CMK (cell line): ENCODE results near the gene GZMM.

Experiments
- DNase-seq: peaks from one replicate; pipeline ENCODE4 v3.0.0-alpha.2; 2010; ENCODE audit warnings: low read depth

The GZMM gene

DNA sequence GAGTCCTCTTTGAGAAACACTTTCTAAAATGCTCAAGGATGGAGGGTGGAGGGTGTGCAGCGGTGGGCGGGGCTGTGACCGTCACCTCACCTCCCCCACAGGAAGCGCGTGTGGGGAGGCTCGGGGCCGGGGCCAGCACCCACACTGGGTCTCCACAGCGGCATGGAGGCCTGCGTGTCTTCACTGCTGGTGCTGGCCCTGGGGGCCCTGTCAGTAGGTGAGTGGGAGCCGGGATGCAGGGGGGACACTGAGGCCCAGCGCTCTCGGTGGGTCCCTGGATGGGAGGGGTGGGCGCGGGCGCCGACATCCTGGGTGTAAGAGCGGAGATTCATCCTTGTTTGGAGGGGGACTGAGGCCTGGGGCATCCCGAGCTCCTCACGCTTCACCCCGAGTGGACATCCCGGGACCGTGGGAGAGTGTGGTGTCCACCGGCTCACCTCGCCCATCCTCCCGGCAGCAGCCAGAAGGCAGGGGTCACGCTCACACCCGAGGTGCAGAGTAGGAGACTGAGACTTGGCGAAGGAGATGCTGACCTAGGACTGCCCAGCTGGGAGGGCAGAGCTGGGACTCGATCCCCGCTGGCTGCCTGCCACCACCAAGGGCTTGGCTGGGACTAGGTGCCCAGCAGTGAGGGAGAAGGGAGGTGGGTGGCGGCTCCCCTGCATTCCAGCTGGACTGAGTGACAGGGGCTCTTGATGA lies at the start of gene GZMM:
Gene GZMM, plus strand, starts transcription at position 144 of the 699 bp plus-strand sequence. Its CDS starts 19 bp downstream, at position 163.
- no peak for DNase-seq

DNA sequence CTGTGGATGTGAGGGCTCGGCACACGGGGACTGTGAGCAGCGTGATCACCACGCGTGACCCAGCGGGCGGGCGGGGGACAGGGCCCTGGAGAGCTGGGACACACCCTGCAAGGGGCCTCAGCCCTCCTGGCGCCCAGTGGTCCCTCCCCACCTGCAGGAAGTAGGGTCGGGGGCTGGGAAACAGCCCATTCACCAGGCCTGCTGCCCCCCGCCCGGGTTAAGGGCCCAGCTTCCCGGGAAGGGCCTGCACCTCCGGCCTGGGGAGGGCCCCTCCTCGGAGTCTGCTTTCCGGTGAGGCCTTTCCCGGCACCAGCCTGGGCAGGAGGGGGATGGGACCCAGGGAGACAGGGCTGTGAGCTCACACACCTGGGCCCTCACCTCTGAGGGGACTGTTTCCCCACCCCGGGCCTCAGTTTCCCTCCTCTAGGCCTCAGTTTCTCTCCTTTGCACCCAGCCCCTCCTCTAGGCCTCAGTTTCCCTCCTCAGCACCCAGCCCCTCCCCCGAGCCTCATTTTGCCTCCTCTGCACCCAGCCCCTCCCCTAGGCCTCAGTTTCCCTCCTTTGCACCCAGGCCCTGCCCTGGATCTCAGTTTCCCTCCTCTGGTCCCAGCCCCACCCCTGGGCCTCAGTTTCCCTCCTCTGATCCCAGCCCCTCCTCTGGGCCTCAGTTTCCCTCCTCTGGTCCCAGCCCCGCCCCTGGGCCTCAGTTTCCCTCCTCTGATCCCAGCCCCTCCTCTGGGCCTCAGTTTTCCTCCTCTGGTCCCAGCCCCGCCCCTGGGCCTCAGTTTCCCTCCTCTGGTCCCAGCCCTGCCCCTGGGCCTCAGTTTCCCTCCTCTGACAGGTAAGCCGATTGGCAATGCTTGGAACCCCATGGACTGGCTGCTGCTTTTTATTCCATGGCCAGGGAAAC lies 49.4 kb upstream of the GZMM start:
- DNase-seq: no peak

DNA sequence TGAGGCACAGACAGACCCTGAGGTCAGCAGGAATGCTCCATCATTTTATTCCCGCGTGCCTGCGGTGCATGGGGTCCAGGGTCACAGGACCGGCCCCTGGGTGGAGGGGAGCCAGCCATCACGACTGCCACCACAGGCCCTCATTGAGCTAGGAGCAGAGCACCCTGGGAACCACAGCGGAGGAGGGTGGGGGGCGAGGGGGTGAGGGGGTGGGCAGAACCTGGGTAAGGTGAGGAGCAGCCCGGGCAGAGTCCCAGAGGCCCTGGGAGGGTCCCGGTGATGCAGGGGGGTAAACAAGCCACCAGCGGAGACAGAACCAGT lies 48.8 kb upstream of the GZMM start:
- no peak for DNase-seq

DNA sequence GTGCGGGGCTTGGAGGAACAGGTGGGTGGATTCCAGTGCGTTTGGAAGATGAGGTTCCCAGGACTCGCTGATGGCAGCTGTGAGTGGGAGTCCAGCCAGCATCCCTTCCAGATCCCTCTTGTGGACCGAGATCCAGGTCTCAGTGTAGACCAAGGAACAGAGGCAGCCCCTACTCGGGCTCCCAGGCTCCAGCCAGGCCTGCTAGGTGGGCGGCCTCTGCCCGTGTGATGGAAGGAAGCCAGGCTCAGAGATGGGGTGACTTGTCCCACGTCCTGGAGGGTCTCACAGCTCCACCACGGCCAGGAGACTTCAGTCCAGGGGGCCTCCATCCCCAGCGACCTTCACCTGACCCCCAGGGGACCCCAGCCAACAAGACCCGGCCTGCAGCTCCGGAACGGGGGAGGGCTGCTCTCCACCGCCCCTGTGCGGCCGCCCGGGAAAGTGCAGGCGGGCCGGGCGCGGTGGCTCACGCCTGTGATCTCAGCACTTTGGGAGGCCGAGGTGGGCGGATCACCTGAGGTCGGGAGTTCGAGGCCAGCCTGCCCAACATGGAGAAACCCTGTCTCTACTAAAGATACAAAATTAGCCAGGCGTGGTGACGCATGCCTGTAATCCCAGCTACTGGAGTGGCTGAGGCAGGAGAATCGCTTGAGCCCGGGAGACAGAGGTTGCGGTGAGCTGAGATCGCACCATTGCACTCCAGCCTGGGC lies 48.3 kb upstream of the GZMM start:
- no peak for DNase-seq

DNA sequence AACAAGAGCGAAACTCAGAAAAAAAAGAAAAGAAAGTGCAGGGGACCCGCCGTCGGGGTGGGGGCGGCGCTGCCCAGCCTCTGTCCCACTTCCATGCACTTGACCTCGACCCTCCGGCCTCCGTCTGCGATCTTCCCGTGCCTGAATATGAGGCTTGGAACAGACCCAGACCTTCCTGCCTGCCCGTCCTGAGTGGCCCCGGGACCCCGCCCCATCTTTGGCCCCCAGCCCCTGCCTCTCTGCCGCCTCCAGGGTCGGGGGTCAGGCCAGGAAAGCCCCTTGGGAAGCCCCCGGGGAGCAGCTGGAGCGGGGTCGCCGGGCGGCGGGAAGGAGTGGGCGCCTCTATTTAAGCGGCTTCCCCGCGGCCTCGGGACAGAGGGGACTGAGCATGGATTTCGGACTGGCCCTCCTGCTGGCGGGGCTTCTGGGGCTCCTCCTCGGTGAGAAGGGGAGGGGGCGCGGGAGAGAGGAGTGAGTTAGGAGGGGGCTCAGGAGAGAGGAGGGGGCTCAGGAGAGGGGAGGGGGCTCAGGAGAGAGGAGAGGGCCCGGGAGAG lies 47.7 kb upstream of the GZMM start, which contains the start of gene MADCAM1:
Gene MADCAM1, plus strand, starts transcription at position 375 of the 554 bp plus-strand sequence. Its CDS starts 14 bp downstream, at position 389.
- DNase-seq: no peak

DNA sequence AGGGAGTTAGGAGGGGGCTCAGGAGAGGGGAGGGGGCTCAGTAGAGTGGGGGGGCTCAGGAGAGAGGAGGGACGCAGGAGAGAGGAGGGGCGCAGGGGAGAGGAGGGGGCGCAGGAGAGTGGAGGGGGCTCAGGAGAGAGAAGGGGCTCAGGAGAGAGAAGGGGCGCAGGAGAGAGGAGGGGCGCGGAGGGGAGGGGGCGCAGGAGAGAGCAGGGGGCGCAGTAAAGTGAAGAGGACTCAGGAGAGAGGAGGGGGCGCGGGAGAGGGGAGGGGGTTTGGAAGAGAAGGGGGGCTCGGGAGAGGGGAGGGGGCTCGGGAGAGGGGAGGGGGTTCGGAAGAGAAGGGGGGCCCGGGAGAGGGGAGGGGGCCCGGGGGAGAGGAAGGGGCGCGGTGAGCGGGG lies 46.9 kb upstream of the GZMM start:
- no peak for DNase-seq

DNA sequence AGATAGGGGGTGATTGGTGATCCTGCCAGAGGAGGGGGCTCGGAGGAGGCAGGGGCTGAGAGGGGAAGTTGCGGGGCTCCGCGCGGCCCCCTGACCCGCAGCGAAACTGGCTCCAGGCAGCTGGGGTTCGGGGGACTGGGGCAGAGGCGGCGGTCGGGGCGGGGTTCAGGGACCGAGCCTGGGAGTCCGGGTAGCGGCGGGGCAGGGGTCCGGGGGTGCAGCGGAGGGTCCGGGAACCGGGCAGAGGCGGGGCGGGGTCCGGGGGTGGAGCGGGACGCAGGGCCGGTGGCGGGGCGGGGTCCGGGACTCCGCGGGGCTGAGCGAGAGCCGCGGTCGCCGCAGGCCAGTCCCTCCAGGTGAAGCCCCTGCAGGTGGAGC lies 46.4 kb upstream of the GZMM start:
- DNase-seq: no peak

DNA sequence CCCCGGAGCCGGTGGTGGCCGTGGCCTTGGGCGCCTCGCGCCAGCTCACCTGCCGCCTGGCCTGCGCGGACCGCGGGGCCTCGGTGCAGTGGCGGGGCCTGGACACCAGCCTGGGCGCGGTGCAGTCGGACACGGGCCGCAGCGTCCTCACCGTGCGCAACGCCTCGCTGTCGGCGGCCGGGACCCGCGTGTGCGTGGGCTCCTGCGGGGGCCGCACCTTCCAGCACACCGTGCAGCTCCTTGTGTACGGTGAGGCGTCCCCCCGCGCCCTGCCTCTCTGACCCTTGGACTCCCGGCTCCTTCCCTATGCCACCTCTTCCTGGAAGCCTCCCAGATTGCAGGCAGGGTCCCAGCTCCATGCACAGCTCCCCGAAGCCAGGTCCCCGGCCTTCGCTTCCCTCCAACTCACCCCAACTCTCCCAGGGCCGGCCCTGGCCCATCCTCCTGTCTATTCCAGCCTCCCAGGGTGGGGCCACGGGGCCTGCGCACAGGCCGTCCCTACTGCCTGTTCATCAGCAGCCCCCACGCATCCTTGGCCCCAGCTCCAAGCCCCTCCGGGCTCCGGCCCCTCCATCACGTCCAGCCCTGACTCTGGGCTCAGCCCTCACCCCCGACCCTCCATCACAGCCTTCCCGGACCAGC lies 45.9 kb upstream of the GZMM start:
- no peak for DNase-seq

DNA sequence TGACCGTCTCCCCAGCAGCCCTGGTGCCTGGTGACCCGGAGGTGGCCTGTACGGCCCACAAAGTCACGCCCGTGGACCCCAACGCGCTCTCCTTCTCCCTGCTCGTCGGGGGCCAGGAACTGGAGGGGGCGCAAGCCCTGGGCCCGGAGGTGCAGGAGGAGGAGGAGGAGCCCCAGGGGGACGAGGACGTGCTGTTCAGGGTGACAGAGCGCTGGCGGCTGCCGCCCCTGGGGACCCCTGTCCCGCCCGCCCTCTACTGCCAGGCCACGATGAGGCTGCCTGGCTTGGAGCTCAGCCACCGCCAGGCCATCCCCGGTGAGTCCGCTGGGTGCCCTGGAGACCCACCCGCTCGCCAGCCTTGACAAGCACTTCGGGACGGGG lies 45.4 kb upstream of the GZMM start:
- DNase-seq: no peak

DNA sequence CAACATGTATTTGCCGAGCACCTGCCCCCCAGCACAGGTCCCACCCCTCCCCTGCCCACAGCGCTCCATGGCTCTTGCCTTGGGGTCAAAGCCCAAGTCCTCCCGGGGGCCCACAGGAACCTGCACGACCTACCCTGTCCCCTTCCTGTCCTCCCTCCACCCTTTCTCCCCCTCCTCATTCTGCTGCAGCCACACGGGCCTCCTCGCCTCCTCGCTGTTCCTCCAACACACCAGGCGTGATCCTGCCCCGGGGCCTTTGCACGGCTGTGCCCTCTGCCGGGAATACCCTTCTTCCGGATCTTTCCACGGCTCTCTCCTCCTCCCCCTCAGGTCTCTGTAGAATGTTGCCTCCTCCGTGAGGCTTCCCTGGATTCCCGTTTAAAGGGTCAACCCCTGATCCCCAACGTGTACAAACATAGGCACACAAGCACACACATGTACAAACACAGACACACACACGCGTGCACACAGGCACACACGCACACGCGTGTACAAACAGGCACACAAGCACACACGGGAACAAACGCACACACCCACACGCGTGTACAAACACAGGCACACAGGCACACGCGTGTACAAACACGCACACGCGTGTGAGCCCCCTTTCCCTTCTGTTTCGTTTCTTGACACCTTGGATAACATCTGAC lies 44.8 kb upstream of the GZMM start:
- DNase-seq: no peak

DNA sequence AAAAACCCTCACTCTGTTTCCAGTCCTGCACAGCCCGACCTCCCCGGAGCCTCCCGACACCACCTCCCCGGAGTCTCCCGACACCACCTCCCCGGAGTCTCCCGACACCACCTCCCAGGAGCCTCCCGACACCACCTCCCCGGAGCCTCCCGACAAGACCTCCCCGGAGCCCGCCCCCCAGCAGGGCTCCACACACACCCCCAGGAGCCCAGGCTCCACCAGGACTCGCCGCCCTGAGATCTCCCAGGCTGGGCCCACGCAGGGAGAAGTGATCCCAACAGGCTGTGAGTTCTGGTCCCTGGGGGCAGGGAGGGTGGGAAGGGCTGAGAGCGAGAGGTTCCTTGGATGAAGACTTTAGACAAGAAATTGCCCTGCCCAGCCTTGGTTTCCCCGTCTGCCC lies 42.2 kb upstream of the GZMM start:
- DNase-seq: no peak

DNA sequence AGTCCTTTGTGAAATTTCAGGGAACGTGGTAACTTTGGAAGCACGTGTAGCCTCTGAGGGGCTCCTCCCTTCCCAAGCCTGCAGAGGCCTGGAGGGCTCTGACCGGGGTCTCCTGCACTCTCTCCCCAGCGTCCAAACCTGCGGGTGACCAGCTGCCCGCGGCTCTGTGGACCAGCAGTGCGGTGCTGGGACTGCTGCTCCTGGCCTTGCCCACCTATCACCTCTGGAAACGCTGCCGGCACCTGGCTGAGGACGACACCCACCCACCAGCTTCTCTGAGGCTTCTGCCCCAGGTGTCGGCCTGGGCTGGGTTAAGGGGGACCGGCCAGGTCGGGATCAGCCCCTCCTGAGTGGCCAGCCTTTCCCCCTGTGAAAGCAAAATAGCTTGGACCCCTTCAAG lies 39.2 kb upstream of the GZMM start:
- no peak for DNase-seq

DNA sequence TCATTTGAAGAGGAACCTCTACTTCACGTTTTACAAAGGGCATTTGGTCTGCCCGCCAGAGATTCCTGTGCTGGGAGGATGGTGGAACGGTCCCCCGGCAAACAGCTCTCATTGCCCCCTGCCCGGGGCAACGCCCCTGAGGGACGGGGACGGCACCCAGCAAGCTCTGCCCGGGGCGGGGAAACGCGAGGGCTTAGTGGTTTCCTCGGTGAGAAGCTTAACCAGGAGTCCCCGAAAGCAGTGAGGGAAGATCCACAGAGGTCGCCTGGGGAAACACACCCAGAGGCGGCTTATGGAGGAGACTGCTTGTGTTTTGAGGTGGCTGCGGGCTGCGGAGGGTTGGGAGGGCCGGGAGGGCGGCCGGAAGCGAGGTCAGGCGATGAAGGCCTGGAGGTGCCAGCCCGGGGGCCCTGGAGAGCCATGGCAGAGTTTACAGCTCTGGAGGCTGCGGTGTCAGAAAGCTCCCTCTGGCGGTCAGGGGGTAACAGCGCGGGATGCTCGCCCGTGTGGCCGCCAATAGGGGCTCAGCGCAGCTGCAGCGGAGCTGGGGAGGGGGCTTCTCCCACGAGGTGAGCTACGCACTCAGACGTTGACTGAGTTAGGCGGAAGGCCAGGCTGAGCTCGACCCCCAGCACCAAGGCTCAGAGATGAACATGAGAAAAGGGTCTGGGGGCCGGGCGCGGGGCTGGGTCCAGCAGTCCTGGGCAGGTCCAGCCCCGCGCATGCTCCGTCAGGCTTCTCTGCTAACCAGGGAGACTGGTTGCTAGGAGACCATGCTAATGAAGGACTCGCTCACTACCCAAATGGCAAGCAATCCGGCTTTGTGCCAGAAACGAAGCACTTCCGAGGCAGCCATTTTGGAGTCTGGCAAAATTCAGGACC lies 37.2 kb upstream of the GZMM start:
- DNase-seq: peak; percentile 96

DNA sequence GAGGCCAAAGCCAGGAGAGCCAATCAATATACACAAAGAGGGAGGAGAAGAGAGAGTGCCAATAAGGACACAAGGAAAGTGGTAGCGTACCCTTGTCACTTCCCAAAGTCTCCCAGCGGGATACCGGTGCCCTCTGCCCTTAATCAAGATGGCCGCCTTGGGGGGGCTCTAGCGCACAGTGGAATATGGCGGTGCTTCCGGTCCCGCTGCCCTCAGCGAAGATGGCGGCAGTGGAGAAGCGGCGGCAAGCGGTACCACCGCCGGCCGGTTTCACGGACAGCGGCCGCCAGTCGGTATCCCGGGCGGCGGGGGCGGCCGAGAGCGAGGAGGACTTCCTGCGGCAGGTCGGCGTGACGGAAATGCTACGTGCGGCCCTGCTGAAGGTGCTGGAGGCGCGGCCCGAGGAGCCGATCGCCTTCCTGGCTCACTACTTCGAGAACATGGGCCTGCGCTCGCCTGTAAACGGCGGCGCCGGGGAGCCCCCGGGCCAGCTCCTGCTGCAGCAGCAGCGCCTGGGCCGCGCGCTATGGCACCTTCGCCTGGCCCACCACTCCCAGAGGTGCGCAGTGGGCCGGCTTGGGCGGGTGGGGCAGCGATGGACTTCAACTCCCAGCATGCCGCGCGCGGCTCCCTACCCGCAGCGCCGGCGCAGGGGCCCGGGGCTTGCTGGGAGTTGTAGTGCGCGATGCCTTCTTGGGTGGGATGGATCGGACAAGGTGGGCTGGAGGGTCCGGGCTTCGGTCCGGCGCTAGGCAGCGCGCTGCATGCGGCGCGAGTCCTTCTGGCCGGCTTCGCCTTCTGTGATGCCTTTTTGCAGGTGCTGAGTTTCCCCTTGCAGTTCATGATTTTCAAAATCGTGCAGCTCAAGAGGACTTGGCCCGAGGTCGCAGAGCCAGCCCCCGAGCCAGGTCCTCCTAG lies 36.3 kb upstream of the GZMM start, which contains the start of gene TPGS1:
Gene TPGS1, plus strand, starts transcription at position 212 of the 918 bp plus-strand sequence. Its CDS starts 10 bp downstream, at position 222.
- no peak for DNase-seq

DNA sequence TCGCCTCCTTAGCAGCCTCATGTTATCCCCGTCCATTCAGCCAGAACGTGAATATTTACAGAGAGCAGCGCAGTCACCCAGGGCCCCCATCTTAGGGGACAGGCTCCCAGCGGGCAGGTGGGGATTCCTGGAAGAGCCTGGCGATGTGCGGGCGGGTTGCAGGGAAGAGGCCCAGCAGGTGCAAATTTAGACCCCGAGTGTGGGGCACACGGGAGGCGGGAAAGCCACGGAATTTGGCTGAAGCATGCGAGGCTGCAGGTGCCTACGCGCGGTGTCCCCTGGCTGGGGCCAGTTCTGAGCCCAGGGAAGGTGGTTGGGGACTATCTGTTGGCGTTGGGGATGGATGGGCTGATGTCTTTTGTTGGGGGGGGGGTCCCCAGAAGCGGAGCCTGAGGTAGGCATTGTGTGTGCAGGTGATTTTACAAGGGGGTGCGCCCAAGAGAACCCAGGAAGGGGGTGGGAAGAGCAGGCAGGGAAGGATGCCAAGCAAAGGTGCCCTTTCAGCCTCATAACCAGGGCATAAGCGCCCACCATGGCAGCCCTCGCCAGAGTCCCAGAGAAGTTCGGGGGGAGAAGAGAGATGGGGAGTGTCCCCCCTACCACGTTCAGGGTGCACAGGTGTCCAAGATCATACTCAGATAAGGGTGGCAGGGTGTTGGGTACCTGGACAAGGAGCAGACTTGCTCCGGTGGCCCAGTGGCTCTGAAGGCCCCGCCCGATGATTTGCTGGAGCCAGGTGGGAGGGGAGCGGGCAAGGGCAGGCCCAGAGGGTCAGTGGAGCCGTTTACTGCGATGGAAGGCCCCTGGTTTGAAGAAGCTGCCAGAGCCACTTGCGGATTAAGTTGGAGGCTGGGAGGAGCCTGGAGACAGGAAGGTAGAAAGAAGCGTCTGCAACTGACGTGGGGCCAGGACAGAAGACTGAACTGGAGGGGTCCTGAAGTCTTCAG lies 35.4 kb upstream of the GZMM start:
- DNase-seq: no peak

DNA sequence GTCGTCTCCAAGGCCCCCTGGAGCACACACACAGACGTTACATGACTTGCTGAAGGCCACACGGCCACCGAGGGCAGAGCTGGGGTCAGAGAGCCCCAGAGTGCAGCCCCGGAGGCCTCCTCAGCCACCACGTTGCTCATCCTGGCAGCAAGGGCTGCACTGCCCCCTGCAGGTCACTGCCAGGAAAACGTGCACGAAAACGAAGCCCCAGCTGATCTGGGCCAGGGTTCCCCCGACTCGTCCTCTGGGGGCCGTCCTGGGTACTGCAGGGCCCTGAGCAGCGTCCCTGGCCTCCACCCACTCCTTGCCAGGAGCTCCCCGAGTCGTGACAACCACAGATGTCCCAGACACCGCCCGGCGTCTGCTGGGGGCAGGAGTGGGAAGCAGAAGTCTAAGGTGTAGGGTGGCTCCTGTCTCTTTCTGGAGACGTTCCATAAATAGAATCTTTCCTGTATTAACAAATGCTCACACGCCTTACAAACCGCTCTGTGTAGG lies 33.2 kb upstream of the GZMM start:
- DNase-seq: peak; percentile 89

DNA sequence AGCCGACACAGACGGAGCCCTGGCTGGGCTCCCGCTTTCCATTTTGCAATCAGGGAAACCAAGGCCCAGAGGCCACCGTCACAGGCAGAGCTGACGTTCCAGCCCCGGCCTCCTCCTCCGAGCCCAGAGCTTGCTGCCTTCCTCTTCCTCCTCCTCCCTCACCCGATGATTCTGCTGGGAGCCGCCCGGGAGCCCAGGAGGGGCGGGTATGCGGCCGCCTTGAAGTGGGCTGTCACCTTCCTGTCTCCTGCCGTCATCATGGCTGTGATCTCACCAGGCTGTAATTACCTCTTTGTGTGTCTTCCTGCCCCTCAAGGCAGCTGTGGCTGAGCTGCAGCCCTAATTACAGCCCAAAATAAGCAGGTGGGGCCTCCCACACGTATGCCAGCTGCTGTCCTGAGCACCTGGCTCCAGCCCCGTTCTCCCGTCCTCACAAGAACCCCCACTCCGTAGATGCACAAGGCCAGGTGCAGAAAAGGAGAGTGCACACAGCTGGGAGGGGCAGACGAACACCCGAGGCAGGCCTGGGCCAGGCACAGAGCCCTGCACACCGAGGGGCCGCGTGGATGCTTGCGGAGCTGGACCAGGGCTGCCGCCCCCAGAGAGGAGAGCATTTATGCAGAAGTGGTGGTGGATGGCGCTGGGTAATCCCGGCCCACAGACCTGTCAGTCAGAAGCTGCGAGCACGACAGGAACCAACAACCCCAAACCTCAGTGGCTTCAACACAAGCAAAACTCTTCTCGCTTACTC lies 32.6 kb upstream of the GZMM start:
- peak; percentile 68 for DNase-seq
